Measurements from ENCODE around the gene KRT13.

KRT13 gene

DNA sequence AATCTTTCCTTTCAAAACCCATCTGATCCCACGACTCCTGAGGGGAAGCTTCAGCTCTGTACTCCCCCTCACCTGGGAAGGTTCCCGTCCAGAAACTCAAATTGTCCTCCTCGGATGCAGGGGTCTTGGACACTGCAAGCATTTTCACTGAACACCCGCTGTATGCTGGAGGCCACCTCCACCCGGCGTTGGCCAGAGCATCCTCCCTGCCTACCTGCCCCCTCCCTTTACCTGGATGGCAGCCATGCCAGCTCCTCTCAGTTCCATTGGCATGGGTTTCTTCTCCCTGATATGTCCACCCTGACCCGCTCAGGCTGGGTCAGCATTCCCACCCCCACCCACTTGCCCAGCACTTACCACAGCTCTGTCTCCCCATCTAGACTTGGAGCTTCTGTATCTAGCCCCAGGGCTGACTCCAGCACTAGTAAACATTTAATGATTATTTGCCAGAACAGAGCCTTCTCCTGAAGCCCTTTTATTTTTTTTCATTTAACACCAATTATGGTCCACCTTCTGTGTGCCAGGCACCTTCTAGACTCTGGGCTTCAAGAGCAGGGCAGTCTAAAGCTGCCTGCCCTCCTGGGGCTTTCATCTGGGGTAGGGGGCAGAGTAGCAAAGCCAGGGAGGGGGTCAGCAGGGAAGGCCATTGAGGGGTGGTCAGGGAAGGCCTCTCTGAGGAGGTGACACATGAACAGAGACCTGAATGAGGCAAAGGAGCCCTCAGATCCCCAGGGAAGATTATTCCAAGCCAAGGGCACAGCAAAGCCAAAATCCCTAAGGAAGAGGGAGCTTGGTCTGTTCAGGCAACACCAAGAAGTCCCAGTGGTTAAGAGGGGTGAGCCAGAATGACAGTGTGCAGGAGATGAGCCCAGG lies 31.6 kb upstream of the KRT13 start:
- no peak for DNase-seq

DNA sequence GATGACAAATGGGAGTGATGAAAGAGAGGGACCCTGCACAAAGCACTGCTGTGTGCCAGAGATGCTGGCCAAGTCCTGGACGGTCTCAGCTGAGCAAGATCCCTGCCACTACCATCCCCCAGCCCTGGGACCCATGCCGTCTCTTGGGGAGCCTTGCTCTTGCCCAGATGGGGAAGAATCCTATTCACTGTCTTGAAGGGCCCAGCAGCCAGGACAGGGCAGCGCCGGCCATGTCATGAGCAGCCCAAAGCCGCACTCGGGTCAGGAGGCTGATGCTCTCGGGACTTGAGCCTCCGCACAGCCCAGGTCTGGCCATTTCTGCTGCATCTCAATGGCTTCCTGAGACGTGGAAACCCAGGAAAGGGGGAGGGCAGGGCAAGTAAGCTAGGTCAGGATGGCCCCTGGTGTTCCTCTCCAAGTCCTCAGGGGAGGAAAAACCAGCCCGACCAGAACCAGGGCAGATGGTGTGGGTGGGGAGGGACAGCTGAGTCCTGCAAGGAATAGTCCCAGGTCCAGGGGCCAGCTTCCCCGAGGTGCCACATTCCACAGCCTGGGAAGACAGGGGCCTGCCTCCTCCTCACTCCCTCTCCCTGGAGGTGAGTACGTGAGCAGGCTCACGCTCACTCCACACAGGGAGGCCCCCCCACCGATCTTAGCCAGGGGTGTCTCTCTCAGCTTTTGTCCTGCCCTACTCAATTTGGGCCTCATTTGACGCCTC lies 30.5 kb upstream of the KRT13 start:
- no peak for DNase-seq

DNA sequence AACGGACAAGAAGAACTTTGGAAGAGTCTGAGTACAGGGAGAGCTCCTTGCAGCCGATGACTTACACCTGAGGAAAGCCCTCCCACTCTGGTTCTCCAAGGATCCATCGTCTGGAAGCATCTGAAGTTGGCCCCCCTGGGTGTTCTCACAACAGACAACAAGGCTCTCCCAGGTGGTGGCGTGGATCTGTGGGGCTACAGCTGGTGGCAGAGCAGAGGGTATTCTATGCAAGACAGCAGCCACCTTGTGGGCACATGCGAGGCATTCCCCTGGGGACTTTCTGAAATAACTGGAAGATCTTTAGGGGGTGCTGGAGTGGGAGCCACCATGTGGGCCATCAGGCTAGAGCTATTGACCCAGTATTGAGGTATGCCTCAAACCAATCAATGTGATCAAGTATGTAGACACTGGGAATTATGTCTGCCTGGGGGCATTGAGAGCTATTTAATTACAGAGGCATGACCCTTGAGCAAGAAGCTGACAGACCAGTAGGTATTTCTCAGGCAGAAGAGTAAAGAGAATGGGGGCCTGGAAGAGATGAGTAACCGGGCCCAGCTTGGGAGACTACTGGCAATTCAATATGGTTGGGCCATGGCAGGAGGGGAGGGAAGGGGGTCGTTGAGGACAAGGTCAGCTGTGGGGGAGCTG lies 29.6 kb upstream of the KRT13 start:
- no peak for DNase-seq

DNA sequence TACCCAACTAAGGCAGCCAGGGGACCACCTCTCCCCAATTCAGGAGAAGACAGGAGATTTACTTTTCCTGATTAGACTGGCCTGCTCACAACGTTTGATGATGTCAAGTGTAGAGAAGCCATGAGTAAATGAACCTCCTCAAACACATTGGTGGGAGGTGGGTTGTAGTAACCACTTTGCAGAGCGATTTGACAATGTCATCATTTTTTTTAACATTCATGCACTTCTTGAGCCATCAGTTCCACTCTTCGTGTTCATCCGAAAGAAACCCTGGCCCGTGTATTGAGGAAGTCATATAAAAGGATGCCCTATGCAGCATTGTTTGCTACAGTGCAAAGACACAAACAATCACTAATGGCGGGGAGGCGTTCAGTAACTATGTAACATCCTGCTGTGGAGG lies 28.2 kb upstream of the KRT13 start:
- no peak for DNase-seq

DNA sequence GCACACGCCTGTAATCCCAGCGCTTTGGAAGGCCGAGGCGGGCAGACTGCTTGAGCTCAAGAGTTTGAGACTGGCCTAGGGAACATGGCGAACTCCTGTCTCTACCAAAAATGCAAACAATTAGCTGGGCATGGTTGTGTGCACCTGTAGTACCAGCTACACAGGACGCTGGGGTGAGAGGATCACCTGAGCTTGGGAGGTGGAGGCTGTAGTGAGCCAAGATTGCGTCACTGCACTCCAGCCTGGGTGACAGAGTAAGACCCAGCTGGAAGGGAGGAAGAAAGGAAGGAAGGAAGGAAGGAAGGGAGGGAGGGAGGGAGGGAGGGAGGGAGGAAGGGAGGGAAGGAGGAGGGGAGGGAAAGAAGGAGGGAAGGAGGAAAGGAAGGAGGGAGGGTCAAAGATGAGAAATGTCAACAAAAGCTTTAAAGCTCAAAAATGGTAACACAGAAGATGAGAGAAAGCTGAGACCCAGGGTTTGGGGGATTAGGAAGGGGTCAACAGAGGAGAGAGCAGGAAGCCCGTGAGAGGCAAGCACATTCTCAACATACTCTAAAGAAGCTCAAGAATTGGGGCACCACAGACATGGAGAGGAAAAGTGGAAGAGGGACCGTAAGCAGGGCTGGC lies 27.6 kb upstream of the KRT13 start:
- DNase-seq, result no peak

DNA sequence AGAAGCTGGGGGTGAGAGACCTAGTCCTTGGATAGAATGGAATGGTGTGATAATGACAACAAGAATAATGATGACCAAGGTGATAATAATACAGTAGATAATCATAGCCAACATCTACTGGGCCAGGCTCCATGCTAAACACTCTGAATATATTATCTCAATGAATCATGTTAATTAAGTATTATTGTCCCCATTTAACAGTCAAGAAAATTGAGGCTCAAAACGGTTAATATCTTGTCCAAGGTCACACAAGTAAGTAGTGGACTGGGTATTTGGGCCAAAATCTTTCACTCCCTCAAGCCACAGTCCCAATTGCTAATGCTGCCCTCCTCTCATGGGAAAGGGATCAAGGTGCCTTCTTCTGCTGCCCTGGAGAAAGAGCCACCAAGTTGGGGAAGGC lies 26.6 kb upstream of the KRT13 start:
- no peak for DNase-seq

DNA sequence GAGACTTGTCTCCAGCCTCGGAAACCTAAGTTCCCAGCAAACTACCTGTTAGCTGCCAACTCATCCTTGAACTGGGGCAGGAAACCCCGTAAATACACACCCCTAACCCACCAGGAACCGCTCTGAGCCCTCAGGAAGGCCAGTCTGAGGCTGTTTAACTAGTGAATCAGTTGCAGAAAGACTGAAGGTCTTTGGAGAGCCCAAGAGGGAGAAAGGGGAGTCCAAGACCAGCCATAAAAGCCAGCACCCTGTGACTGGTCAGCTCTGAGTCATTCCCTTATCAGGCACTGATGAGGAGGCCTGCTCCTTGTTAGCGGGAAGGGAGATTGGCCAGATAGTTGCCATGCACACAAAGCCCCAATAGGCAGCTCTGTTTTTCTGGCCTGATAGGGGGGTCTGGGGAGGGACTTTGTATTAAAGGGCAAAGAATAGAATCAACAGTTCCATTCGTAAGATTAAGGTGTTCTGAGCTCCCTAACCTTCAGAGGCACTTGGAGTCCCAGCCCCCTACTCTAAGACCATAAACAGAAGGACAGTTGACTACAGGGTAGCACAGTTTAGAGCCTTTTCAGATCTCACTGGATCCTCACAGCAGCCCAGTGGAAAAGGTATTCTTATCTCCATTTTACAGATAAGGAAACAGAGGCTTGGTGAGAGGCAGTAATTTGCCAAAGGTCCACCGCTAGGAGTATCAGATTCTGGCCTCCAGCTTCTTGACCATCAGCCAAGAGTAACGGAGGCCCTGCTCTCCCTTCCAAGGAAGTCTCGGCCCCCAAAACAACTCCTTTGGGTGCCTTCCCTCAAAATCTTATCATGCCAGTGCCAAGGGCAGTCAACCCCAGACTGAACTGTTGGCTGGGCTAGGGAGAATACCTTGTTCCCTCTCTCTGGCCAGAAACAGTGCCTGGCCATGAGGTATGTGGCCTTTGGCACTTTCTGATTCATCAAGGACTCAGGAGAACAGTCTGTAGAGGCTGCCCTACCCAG lies 24.9 kb upstream of the KRT13 start:
- DNase-seq, result peak; percentile 77

DNA sequence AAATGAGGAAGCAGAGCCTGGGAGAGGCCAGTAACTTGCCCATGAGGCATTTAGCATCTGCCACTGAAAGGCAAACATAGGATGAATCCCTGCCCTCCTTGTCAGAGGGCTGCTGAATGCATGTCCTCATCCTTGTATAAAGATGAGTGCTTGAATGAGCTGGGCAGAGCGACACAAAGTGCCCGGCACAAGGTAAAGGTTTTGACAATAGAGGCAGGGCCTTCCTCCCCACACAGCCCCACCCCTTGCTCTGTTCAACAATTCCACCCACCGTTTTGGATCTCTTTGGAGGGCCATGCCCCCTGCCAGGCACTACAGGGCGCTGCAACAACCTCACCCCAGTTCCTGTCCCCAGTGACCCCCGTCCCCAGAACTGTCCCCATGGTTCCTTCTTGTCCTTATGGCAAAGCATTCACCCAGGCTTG lies 24.1 kb upstream of the KRT13 start:
- DNase-seq, result peak; percentile 25

DNA sequence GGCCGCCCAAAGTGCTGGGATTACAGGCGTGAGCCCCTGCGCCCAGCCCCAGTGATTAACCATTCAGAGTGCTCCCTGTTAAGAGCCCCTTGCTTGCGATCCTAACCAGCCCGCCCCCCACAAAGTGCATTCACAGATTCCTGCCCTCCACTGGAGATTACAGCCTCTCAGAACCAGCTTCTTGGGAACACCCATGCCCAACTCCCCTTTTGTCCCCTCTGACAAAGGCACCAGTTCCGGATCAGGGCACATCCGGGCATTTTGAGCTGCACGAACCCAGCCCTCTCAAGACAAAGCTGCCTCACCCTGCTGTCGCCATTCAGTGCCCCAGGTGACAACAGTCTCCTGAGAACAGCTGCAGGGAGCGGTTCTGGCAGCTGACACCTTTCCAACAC lies 23.5 kb upstream of the KRT13 start:
- no peak for DNase-seq

DNA sequence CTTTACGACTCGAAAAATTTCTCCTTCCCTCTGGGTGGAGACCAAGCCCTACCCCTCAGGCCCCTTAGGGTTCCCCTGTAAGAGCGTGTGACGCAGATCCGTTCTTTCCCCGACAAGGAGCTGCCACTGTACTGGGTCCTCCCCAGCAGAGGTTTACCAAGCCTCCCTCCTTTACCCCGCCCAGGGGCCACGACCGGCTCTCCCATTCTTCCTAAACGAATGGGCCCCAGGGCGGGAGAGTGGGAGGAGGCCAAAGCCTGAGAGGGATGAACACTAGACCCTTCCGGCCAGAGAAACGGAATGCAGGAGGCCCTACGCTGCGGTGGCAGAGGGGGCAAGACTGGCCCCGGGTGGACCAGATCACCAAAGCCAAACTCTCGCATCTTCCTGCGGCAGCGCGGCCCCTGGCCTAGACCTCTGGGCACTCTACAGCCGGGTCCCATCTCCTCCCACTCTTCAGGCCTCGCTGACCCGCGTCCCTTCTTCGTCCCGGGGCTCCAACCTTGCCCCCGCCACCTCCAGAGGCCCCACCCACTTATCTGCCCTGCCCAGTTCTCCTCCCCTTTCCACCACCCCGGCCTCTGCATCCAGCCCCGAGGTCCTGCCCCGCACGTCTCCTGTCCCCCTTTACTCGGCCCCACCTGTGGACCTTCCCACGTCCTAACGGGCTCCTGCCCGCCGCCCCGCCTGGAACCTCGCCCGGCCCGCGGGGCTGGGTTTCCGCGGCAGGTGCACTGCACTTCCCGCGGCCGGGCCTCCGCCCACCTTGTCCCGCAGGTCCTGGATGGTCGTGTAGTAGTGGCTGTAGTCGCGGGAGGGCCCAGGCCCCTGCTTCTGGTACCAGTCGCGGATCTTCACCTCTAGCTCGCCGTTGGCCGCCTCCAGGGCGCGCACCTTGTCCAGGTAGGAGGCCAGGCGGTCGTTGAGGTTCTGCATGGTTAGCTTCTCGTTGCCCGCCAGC lies 21.9 kb upstream of the KRT13 start:
- DNase-seq, result no peak

DNA sequence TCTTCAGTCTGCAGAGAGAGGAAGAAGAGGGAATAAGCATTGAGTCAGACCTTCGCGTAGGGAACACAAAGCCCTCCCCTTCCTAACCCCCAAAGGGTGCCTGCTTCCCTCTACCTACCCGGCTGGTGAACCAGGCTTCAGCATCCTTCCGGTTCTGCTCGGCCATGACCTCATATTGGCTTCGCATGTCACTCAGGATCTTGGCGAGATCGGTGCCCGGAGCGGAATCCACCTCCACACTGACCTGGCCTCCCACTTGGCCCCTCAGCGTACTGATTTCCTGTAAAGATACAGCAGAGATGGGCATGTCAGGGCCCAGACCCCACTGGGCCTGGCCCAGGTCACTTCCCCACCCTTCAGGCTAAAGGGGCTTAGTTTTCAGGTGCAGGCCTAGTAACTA lies 18.8 kb upstream of the KRT13 start:
- no peak for DNase-seq

DNA sequence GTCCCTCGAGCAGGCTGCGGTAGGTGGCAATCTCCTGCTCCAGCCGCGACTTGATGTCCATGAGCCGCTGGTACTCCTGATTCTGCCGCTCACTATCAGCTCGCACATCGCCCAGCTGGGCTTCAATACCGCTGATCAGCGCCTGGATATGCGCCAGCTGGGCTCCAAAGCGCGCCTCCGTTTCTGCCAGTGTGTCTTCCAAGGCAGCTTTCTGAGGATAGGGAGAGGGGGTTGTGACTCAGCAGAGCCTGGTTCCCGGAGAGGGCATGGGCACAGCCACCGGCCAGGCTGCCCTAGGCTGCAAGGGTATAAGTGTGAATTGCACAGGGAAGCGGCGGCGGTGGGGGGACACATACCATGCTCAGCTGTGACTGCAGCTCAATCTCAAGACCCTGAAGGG lies 18.4 kb upstream of the KRT13 start:
- no peak for DNase-seq

DNA sequence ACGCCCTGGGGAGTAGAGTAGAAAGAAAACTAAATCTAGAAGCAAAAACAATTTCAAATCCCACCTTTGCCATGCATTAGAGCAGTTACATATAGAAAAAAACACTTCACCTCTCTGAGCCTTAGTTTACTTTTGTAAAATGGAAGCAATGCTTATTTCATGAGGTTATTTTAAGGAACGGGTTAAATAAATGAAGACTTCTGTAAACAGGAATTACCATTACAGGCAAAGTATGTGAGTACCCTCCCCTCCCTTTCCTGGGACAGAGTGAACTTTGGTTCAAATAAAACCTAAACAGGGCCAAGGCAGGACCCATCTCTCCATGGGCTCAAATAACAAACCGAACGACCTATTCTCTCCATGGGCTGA lies 17.8 kb upstream of the KRT13 start:
- no peak for DNase-seq

DNA sequence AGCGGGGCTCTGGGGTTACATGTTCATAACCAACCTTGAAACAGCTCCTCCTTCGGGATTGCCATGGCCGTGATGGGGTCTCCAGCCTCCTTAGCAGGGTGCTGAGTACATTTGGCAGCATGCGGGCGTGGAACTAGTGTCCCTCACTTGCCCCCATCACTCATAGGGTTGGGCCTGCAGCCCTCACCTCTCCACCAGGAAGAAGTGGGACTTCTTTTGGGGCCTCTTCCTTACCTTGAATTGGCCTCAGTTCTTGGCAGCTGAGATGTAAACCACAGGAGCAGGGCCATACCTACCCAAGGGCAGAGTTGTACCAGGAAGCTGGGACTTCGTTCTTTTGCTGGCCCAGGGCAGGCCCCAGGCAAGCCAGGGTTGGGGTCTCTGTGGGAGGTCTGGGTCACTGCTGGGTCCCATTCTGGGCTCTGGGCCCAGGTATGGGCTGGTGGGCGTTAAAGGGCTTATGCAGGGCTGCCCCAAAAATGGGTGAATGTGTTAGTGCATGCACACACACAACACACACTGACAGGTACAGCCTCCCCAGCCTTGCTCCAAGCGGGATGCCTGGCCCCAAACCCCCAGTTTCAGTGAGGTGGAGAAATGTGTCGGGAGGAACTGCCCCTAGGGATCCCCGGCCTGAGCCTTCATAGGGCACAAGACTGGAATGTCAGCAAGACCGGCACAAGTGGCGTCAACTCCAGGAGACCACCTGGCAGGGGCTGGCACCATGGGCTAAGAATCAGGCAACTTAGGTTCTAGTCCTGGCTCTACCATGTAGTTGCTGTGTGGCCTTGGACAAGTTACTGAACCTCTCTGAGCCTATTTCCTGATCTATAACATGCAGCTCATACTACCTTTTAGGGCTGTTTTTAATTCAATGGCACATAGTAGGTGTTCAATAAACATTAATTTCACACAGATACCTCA lies 17.2 kb upstream of the KRT13 start:
- no peak for DNase-seq

DNA sequence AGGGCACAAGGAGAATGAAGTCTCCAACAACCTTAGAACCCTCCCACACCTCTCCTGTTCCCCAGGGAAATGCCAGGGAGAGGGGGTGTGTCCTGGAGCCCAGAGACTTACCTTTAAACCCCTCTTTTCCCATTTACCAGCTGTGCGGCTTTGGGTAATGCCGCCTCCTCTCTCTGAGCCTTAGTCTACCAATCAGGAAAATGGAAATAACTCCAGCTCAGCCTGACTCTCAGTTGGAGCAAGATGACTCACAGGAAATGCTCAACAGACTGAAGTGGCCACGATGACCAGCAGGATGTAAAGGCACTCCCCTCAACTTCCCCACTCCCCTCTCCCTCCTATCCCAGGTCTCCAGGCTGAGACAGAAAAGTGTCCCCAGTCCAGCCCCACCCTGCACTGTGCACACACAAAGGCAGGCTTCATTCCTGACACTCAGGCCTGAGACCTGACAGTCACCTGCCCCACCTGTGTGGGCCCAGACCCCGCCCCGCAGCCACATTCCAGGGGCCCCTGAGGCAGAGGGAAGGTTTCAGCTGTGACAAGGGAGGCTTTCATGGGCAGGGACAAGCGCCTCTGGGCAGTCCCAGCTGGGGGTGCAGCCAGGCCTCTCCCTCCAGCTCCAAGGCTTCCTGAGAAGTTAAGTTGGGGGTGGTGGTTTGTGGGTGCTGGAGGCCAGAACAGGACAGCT lies 16.3 kb upstream of the KRT13 start:
- DNase-seq, result peak; percentile 19

DNA sequence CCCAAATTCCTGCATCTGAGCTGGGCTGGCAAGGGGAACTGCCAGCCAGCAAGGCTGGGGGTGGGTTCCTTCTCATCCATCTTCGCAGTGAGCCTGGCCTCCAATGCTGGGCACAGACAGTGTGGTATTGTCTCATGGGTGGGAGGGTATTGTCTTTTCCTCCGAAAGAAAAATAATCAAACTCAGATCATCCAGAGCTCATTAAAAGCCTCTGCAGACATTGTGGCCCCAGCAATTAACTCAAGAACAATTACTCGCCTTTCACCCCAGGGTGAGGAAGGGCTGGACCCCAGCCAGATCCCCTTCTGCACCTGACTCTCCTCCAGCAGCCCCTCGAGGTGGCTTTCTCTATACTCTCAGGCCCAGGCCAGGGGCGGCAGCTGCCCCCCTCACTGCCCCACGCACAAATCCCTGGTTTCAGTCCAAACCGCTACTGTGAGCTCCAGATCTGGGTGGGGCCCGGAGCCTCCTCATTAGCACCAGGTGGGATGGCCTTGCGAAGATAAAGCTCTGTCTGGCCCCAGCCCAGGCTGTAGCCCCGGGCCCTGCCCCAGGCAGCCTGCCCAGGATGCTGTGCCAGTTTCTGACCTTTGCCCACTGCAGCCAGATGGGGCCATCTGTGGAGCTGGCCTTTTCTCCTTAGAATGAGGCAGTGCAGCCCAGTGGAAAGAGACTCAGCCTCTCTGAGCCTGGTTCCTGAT lies 15.6 kb upstream of the KRT13 start:
- peak; percentile 40 for DNase-seq

DNA sequence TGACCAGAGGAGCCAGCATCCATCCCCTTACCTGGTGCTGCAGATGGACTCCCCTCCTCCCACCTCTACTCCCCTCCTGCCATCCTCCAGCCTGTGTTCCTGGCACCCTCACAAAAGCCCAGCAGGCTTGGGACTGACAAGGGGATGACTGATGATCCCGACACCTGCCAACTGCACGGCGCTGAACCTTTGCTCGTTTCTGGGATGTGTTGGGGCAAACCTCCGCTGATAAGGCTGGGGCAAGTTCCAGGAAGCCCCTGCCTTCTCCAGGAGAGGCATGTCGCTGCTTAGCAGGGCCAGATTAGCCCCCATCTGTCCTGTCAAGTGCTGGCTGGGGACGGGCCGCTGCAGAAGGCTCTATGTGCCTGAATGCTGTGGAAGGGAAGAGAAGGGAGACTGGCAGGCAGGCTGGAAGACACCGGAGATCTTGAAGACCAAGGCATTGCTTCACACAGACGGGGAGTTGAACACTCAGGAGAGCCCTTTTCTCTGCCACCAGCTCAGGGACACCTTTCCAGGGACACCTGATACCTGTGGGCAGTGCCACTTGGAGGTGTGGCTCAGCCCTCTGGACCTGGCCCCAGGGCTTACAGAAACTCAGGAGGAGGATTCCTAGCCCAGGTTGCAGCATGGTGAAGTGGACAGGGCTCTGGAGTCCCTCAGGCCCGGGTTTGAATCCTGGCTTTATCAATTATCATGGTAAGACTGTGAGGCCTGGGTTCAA lies 14.3 kb upstream of the KRT13 start:
- no peak for DNase-seq

Measured in hematopoietic multipotent progenitor cell treated with erythropoietin and hydrocortisone succinate and interleukin-3 and kit ligand, for 4 days (in vitro differentiated cells).